H1 (cell line): Measurements from ENCODE around the gene NBDY. TPM values are rescaled to one million over a fixed set of nuclear protein-coding genes. Genes with fewer than 3 reads are reported as not detected.
A peak's percentile ranks its signal among the peaks of the same experiment; 100 is the strongest.

Experiments used
- CTCF ChIA-PET: fragments of 300-600 bp; sonication (Branson Sonifier 250); formaldehyde crosslinking; loops from one replicate; lab custom pipeline; 2021; ENCODE audit not compliant: partially characterized antibody; lab: Charles Lee
- POLR2A ChIA-PET: fragments of 300-600 bp; sonication (Branson Sonifier 250); formaldehyde crosslinking; loops from one replicate; lab custom pipeline; 2021; ENCODE audit warnings: inconsistent platforms; ENCODE audit not compliant: partially characterized antibody; lab: Charles Lee
- DNase-seq, 2 experiments: peaks; one replicate each; pipeline versions ENCODE4 v3.0.0 to v3.0.0-alpha.2; 2010 to 2022; ENCODE audit warnings: low spot score in 2 of 2, low read depth in 1 of 2, mixed read lengths in 1 of 2
- FAIRE-seq: peaks from 2 replicates; lab custom pipeline; 2011; peaks lifted over from hg19 to GRCh38; lab: Jason Lieb, UNC
- H2AFZ ChIP-seq: 2 replicates; pipeline ENCODE4 v1.8.1; 2012; ENCODE audit warnings: low read length, inconsistent platforms
- H2AK5ac ChIP-seq: 2 replicates; pipeline ENCODE4 v1.6.1; 2013; ENCODE audit warnings: low read depth, low read length
- H2BK120ac ChIP-seq: replicated peaks from 2 replicates; pipeline ENCODE3; 2013; ENCODE audit warnings: low read depth, low read length, inconsistent platforms
- H2BK12ac ChIP-seq: 2 replicates; pipeline ENCODE4 v1.6.1; 2013; ENCODE audit warnings: low read depth, low read length
- H2BK15ac ChIP-seq: 2 replicates; pipeline ENCODE4 v1.6.1; 2013; ENCODE audit warnings: low read length
- H2BK20ac ChIP-seq: 2 replicates; pipeline ENCODE4 v1.6.1; 2013; ENCODE audit warnings: low read length
- H2BK5ac ChIP-seq: 2 replicates; pipeline ENCODE4 v1.6.1; 2013; ENCODE audit warnings: low read depth, low read length
- H3K14ac ChIP-seq: 2 replicates; pipeline ENCODE4 v1.6.1; 2013; ENCODE audit warnings: inconsistent platforms; ENCODE audit not compliant: insufficient read length
- H3K18ac ChIP-seq: 2 replicates; pipeline ENCODE4 v1.6.1; 2013; ENCODE audit warnings: low read length; ENCODE audit errors: extremely low read depth
- H3K23ac ChIP-seq: 2 replicates; pipeline ENCODE4 v1.6.1; 2013; ENCODE audit warnings: inconsistent platforms; ENCODE audit not compliant: insufficient read length
- H3K23me2 ChIP-seq: 2 replicates; pipeline ENCODE4 v1.6.1; 2013; ENCODE audit warnings: low read depth, low read length
- H3K27ac ChIP-seq: 2 replicates; pipeline ENCODE4 v1.6.1; 2011; ENCODE audit warnings: low read depth, low read length, inconsistent platforms
- H3K27me3 ChIP-seq, 4 experiments: replicated peaks in 1 of 4; 1 replicate in 1 of 4; 2 replicates in 3 of 4; pipeline versions ENCODE4 v1.6.1 to v1.8.1; 2011 to 2013; ENCODE audit warnings: low read length in 3 of 4, mild to moderate bottlenecking in 3 of 4, inconsistent platforms in 2 of 4, mixed read lengths in 2 of 4, moderate library complexity in 1 of 4; ENCODE audit not compliant: control insufficient read depth in 3 of 4, insufficient read depth in 3 of 4; ENCODE audit errors: extremely low read depth in 1 of 4
- H3K36me3 ChIP-seq, 4 experiments: 2 replicates each; pipeline versions ENCODE4 v1.6.1 to v1.8.1; 2011 to 2013; ENCODE audit warnings: mild to moderate bottlenecking in 4 of 4, low read length in 3 of 4, moderate library complexity in 2 of 4, control low read depth in 1 of 4, inconsistent platforms in 1 of 4; ENCODE audit not compliant: insufficient read depth in 4 of 4, control insufficient read depth in 2 of 4
- H3K4ac ChIP-seq: replicated peaks from 2 replicates; pipeline ENCODE3; 2013; ENCODE audit warnings: low read length, low read depth, mixed read lengths, inconsistent platforms; ENCODE audit not compliant: insufficient read length
- H3K4me1 ChIP-seq, 4 experiments: replicated peaks in 1 of 4; 1 replicate in 1 of 4; 2 replicates in 3 of 4; pipeline versions ENCODE4 v1.6.1 to v1.8.1; 2011 to 2013; ENCODE audit warnings: low read length in 3 of 4, inconsistent platforms in 2 of 4, mixed read lengths in 1 of 4; ENCODE audit not compliant: insufficient read depth in 4 of 4, control insufficient read depth in 3 of 4
- H3K4me2 ChIP-seq, 2 experiments: 2 replicates each; pipeline versions ENCODE4 v1.6.1 to v1.8.1; 2011 to 2013; ENCODE audit warnings: low read depth in 2 of 2, low read length in 2 of 2, control low read depth in 1 of 2, inconsistent platforms in 1 of 2, mild to moderate bottlenecking in 1 of 2; ENCODE audit not compliant: insufficient read depth in 1 of 2
- H3K4me3 ChIP-seq, 4 experiments: fragments of 200-600, 300-600 bp in 1 of 4; sonication (generic), shearing (Covaris generic), sonication (Bioruptor Twin) in 1 of 4; 2 replicates each; pipeline versions ENCODE4 v1.5.1 to v1.8.1; 2011 to 2016; ENCODE audit warnings: low read length in 4 of 4, low read depth in 3 of 4, control low read depth in 2 of 4, inconsistent platforms in 2 of 4, mild to moderate bottlenecking in 2 of 4, mixed read lengths in 1 of 4, moderate library complexity in 1 of 4; ENCODE audit not compliant: insufficient read depth in 2 of 4; ENCODE audit errors: extremely low read depth in 1 of 4
- H3K56ac ChIP-seq: replicated peaks from 2 replicates; pipeline ENCODE3; 2013; ENCODE audit warnings: low read depth, mild to moderate bottlenecking, mixed read lengths, low read length, inconsistent platforms; ENCODE audit not compliant: insufficient read length
- H3K79me1 ChIP-seq: 2 replicates; pipeline ENCODE4 v1.6.1; 2013; ENCODE audit warnings: low read depth, low read length, control low read depth
- H3K79me2 ChIP-seq, 2 experiments: 2 replicates each; pipeline versions ENCODE4 v1.6.1 to v1.8.1; 2012 to 2013; ENCODE audit warnings: low read length in 2 of 2, mild to moderate bottlenecking in 2 of 2, inconsistent platforms in 1 of 2; ENCODE audit not compliant: insufficient read depth in 2 of 2, control insufficient read depth in 1 of 2
- H3K9ac ChIP-seq, 4 experiments: replicated peaks in 1 of 4; 1 replicate in 1 of 4; 2 replicates in 3 of 4; pipeline versions ENCODE4 v1.6.1 to v1.8.1; 2011 to 2013; ENCODE audit warnings: low read depth in 3 of 4, low read length in 3 of 4, control low read depth in 2 of 4, mild to moderate bottlenecking in 2 of 4, moderate library complexity in 2 of 4, inconsistent platforms in 1 of 4; ENCODE audit errors: extremely low read depth in 1 of 4
- H3K9me3 ChIP-seq, 2 experiments: 2 replicates each; pipeline versions ENCODE4 v1.6.1 to v1.8.1; 2012 to 2013; ENCODE audit warnings: mild to moderate bottlenecking in 2 of 2, moderate library complexity in 2 of 2, control low read depth in 1 of 2, inconsistent platforms in 1 of 2, low read depth in 1 of 2, low read length in 1 of 2, mixed read lengths in 1 of 2; ENCODE audit not compliant: insufficient read depth in 2 of 2
- H4K20me1 ChIP-seq, 2 experiments: replicated peaks in 1 of 2; 2 replicates each; pipeline versions ENCODE3 to v1.8.1; 2011 to 2013; ENCODE audit warnings: inconsistent platforms in 2 of 2, low read length in 2 of 2, mild to moderate bottlenecking in 1 of 2; ENCODE audit not compliant: insufficient read depth in 2 of 2, control insufficient read depth in 1 of 2
- H4K5ac ChIP-seq: 2 replicates; pipeline ENCODE4 v1.6.1; 2013; ENCODE audit warnings: low read length, low read depth, mixed read lengths, inconsistent platforms; ENCODE audit not compliant: insufficient read length
- H4K8ac ChIP-seq: 2 replicates; pipeline ENCODE4 v1.8.0; 2013; ENCODE audit warnings: mild to moderate bottlenecking, moderate library complexity, low read length, inconsistent platforms; ENCODE audit not compliant: insufficient read depth; ENCODE audit errors: extremely low read depth
- H4K91ac ChIP-seq: replicated peaks from 2 replicates; pipeline ENCODE3; 2013; ENCODE audit warnings: low read length, mixed read lengths, inconsistent platforms; ENCODE audit not compliant: insufficient read length
- KDM5A ChIP-seq: fragments of 200-600 bp; IDR thresholded peaks from 2 replicates; pipeline ENCODE4 v1.7.1; 2012; ENCODE audit warnings: mild to moderate bottlenecking, low read length, inconsistent platforms, mixed read lengths
- WGBS, 2 experiments: shearing (Covaris generic) in 1 of 2; methylation state at CpG; one replicate each; pipeline versions ENCODE4 v1.1.6 to v1.1.7; 2013 to 2015; ENCODE audit warnings: low lambda C conversion rate in 2 of 2, mixed read lengths in 2 of 2, inconsistent platforms in 1 of 2, low coverage in 1 of 2, missing lambda C conversion rate in 1 of 2; ENCODE audit not compliant: insufficient replicate concordance in 2 of 2, insufficient coverage in 1 of 2, insufficient read length in 1 of 2; ENCODE audit errors: extremely low coverage in 1 of 2, missing lambda C conversion rate in 1 of 2; 5-methylcytosine and 5-hydroxymethylcytosine counted together
- polyA plus RNA-seq, 7 experiments: library from polyadenylated mRNA; depleted of rRNA in 3 of 7; stranded (reverse) in 5 of 7; unstranded in 2 of 7; fragments of >200 nt in 5 of 7; fragments of 200-250 nt in 2 of 7; gene quantifications; 1 replicate in 5 of 7; 2 replicates in 1 of 7; 4 replicates in 1 of 7; pipeline versions ENCODE4 v1.2.1 to v1.2.3, GENCODE V29; 2011 to 2013; ENCODE audit warnings: missing spikeins in 2 of 7, mixed read lengths in 2 of 7
- total RNA-seq: library from RNA; stranded (reverse); fragmentation: NEBNext Ultra II Directional; extraction: Animal tissue kit (Norgen Biotek cat#: 25700); gene quantifications from 2 replicates; pipeline ENCODE4 v1.2.1, GENCODE V29; 2021

Gene NBDY
- total and polyA plus RNA-seq, 2 of the 8 experiments (the other 6 are each of a cell fraction or from before 2014, with no cell fraction given), result 42.3 to 57.8 TPM

DNA sequence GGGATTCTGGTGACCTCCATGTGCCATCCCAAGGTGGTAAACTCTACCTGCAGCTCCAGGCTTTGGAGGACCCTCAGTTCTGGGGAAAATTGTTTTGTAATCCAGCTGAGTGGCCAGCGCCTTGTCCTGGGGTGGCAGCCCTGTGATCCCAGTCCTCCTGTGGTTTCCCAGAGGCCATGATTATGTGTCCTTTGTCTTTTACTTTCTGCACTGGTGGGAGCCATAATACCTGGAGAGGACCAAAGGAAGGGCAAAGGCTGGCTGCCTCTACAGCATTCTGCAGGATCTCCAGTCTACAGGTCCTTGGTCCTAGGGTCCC lies 64.0 kb downstream of the NBDY start:
- no peak overlapping the region for H2BK12ac ChIP-seq
- no peak overlapping the region for H2AK5ac ChIP-seq
- H3K56ac ChIP-seq, result no peak overlapping the region
- H3K23ac ChIP-seq, result no peak overlapping the region
- POLR2A ChIA-PET, result no interaction called here
- no peak overlapping the region for H2BK20ac ChIP-seq
- CTCF ChIA-PET, result no interaction called here
- no peaks in the 10 kb centered on the region for H3K9me3 ChIP-seq
- no peak overlapping the region for H4K91ac ChIP-seq
- H3K27me3 ChIP-seq, result no peaks in the 10 kb centered on the region
- FAIRE-seq, result no peak
- no peak overlapping the region for H3K4me2 ChIP-seq
- no peak overlapping the region for H3K14ac ChIP-seq
- H4K8ac ChIP-seq, result no peak overlapping the region
- H3K18ac ChIP-seq, result no peak overlapping the region
- H4K5ac ChIP-seq, result no peak overlapping the region
- H2AFZ ChIP-seq, result no peak overlapping the region
- no peaks in the 10 kb centered on the region; a peak in 1 of 4 replicates for H3K79me2 ChIP-seq
- H3K9ac ChIP-seq, result no peak overlapping the region
- no peak overlapping the region for H3K4me3 ChIP-seq
- TF ChIP-seq KDM5A, result no peak
- H3K4ac ChIP-seq, result no peak overlapping the region
- no peak overlapping the region for H2BK5ac ChIP-seq
- H4K20me1 ChIP-seq, result no peaks in the 10 kb centered on the region
- peak in 1 of 2 experiments; percentile 1 for DNase-seq
- no peaks in the 10 kb centered on the region for H3K4me1 ChIP-seq
- H3K36me3 ChIP-seq, result no peaks in the 10 kb centered on the region
- H3K27ac ChIP-seq, result no peak overlapping the region
- no peaks in the 10 kb centered on the region for H3K79me1 ChIP-seq
- H2BK15ac ChIP-seq, result no peak overlapping the region
- H3K23me2 ChIP-seq, result no peaks in the 10 kb centered on the region
- WGBS, 2 experiments, result 100% methylated on average over 1 of the region's 1 CpG; no CpG with 5 or more reads in 1 of the 2 experiments
- no peak overlapping the region for H2BK120ac ChIP-seq
